HL-60 (cell line): ENCODE measurements around the gene MGAT4B.

ENCODE experiments used
- CTCF ChIP-seq: IDR thresholded peaks from one replicate; pipeline ENCODE4 v1.5.1; 2011; ENCODE audit warnings: low read length, control low read depth, inconsistent platforms; ENCODE audit not compliant: insufficient read depth
- POLR2AphosphoS5 ChIP-seq: IDR thresholded peaks from 2 replicates; pipeline ENCODE4 v1.6.1; 2012; ENCODE audit warnings: low read depth
- TF ChIP-seq, protein P1 (sequence below): IDR thresholded peaks from 2 replicates; pipeline ENCODE4 v1.6.1; 2012; ENCODE audit warnings: low read depth; ENCODE audit not compliant: insufficient replicate concordance

DNA sequence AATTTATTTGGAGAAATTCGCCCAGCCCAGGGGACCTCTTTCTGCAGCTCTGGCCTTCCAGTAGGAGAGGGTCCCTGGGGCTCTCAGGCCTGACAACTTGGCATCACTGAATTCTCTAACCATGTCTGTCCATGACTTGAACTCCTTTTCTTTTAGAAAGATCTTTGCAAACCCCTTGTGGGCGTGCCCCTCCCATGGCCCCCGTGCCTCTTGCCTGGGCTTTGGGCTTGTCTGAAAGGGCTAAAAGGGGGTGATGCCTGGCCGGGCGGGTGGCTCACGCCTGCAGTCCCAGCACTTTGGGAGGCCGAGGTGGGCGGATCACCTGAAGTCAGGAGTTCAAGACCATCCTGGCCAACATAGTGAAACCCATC is 10.8 kb upstream of the MGAT4B start:
- TF ChIP-seq, protein P1, sequence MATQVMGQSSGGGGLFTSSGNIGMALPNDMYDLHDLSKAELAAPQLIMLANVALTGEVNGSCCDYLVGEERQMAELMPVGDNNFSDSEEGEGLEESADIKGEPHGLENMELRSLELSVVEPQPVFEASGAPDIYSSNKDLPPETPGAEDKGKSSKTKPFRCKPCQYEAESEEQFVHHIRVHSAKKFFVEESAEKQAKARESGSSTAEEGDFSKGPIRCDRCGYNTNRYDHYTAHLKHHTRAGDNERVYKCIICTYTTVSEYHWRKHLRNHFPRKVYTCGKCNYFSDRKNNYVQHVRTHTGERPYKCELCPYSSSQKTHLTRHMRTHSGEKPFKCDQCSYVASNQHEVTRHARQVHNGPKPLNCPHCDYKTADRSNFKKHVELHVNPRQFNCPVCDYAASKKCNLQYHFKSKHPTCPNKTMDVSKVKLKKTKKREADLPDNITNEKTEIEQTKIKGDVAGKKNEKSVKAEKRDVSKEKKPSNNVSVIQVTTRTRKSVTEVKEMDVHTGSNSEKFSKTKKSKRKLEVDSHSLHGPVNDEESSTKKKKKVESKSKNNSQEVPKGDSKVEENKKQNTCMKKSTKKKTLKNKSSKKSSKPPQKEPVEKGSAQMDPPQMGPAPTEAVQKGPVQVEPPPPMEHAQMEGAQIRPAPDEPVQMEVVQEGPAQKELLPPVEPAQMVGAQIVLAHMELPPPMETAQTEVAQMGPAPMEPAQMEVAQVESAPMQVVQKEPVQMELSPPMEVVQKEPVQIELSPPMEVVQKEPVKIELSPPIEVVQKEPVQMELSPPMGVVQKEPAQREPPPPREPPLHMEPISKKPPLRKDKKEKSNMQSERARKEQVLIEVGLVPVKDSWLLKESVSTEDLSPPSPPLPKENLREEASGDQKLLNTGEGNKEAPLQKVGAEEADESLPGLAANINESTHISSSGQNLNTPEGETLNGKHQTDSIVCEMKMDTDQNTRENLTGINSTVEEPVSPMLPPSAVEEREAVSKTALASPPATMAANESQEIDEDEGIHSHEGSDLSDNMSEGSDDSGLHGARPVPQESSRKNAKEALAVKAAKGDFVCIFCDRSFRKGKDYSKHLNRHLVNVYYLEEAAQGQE = no peak
- TF ChIP-seq CTCF (no peak), POLR2AphosphoS5 (no peak)
